Measurements from ENCODE around the gene RUFY2.

RUFY2 gene, protein sequence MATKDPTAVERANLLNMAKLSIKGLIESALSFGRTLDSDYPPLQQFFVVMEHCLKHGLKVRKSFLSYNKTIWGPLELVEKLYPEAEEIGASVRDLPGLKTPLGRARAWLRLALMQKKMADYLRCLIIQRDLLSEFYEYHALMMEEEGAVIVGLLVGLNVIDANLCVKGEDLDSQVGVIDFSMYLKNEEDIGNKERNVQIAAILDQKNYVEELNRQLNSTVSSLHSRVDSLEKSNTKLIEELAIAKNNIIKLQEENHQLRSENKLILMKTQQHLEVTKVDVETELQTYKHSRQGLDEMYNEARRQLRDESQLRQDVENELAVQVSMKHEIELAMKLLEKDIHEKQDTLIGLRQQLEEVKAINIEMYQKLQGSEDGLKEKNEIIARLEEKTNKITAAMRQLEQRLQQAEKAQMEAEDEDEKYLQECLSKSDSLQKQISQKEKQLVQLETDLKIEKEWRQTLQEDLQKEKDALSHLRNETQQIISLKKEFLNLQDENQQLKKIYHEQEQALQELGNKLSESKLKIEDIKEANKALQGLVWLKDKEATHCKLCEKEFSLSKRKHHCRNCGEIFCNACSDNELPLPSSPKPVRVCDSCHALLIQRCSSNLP

DNA sequence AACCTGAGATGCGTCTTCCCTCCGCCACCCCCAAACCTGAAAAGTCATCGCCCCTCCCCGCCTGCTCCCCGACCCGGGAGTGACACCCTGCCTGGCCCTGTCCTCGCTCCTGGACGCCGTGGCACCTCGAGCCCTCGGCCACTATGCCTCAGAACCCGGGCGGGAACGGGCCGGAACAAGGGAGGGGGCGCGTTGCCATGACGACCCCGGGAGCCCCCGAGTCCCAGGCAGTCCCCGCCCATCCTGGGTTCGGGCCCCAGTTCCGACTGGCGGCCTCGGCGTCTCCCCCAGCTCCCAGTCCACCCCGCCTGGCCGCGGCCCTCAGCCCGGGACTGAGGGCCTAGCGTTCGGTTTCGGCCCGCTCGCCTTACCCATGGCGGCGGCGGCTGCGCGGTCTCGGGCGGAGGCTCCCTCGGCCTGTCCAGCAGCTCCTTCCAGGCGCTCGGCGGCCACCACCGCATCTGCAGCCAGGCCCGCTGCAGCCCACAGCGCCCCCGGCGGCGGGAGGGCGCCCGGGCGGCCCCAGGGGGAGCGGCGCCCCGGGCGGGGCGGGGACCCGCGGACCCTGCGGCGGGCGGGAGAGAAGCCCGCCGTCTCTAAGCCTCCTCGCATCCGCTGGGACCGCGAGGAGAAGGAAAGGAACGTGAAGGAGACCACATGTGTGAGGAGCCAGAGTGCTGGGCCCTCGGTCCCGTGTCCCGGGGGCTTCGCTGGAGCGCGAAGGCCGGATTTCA is at the start of gene RUFY2:
TSS of gene RUFY2 (minus strand) at position 463 of the 734 bp plus-strand sequence. CDS start at position 375, 88 bp downstream.
- DNase-seq (ENCODE audit: low read depth in 2 of 2), result peak; percentile 40 to 60

GRCh38 chr10:68449698-68450097 is 42.6 kb upstream of the RUFY2 start:
- peak; percentile 34 to 36 for DNase-seq (ENCODE audit: low read depth in 2 of 2)

DNA sequence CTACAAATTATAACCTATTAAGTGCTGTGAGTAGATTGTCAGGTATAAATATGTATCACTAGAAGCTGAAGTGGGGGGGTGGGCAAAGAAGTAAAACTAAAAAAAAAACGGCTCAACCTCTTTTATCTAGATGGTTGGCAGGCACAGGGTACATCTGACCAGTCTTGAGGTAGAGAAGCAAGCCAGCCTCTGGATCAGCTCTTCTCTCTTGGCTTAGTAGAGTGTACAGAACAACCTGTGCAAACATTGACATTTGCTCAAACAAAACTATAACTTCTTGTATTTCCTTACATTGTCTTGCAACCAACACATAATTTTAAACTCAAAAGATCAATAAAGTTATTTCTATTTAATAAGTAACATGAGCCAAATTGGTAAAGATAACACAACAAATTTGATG is 39.1 kb upstream of the RUFY2 start:
- DNase-seq (ENCODE audit: low read depth in 2 of 2), result no peak

DNA sequence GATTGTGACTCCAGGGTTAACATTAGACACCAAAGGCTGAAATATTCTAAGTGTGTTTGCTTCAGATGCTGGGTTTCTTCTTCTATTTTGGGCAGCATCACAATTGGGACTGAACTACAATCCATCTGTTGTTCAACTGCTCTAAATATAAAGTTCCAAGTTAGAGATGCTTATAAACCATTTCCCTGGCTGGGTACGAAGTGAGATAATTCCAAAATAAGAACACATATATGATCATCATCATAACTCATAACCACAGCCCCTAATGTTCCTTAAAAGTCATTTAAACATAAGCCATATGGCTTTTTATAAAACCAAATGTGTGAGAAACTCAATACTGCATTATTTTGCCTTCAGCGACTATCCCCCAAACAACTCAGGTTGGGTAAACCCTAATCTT is 35.9 kb upstream of the RUFY2 start:
- no peak for DNase-seq (ENCODE audit: low read depth in 2 of 2)

GRCh38 chr10:68440898-68441297 is 33.8 kb upstream of the RUFY2 start:
- no peak for DNase-seq (ENCODE audit: low read depth in 2 of 2)

- no peak for DNase-seq (ENCODE audit: low read depth in 2 of 2)
Observed at GRCh38 chr10:68435803-68436202, 28.7 kb upstream of the RUFY2 start.

- no peak for DNase-seq (ENCODE audit: low read depth in 2 of 2)
Observed at GRCh38 chr10:68434657-68435056, 27.6 kb upstream of the RUFY2 start.

DNA sequence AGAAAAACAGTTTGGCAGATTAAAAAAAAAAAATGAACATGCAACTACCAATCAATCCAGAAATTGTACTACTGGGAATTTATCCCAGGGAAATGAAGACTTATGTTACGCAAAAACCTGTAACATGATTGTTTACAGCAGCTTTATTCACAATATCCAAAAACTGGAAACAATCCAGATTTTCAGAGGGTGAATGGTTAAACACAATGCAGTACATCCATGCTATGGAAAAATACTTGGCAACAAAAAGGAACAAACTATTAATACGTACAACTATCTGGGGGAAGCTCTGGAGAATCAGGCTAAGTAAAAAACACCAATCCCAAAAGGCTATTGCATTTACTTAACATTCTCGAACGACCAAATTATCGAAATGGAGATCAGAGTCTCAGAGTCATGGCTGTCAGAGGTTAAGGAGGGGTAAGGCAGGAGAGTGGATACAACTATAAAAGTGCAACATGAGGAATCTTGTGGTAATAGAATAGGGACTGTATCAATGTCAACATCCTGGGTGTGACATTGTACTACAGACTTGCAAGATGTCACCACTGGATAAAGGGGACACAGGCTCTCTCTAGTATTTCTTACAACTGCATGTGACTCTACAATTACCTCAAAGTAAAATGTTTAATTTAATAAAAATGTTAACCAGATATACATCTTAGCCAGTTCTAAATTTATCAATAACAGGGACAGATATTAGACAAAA is 21.5 kb upstream of the RUFY2 start:
- DNase-seq (ENCODE audit: low read depth in 2 of 2), result no peak

DNA sequence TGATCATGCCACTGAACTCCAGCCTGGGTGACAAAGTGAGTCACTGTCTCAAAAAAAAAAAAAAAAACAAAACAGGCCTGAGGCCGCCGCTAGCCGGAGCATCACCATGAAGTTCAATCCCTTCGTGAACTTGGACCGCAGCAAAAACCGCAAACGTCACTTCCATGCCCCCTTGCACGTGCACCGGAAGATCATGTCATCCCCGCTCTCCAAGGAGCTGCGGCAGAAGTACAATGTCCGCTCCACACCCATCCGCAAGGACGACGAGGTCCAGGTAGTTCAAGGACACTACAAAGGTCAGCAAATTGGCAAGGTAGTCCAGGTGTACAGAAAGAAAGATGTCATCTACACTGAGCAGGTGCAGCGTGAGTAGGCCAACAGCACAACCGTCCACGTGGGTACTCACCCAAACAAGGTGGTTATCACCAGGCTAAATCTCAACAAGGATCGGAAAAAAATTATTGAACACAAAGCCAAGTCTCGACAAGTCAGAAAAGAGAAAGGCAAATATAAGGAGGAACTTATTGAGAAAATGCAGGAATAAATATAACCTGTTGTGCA is 17.5 kb upstream of the RUFY2 start:
- no peak for DNase-seq (ENCODE audit: low read depth in 2 of 2)

GRCh38 chr10:68423522-68423921 is 16.4 kb upstream of the RUFY2 start:
- DNase-seq (ENCODE audit: low read depth in 2 of 2), result no peak

DNA sequence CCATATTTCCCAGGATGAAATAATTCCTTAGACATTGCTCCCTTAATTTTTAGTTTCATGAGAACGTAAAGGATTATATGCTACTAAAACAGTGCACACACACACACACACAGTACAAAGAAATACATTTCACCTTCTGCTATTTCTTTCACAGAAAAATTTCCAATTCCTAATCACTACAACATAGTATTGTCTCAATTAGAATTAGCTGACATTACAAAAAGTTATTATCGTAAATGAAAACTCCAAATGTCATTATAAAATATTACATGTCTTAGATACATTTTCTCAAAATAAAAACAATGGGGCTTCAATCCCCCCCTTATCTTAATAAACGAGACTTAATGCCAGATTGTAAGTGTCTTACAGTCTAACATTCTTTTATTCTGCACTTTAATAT is 12.3 kb upstream of the RUFY2 start:
- DNase-seq (ENCODE audit: low read depth in 2 of 2), result no peak

- no peak for DNase-seq (ENCODE audit: low read depth in 2 of 2)
Observed at GRCh38 chr10:68408898-68409518, 1.9 kb upstream of the RUFY2 start.

DNA sequence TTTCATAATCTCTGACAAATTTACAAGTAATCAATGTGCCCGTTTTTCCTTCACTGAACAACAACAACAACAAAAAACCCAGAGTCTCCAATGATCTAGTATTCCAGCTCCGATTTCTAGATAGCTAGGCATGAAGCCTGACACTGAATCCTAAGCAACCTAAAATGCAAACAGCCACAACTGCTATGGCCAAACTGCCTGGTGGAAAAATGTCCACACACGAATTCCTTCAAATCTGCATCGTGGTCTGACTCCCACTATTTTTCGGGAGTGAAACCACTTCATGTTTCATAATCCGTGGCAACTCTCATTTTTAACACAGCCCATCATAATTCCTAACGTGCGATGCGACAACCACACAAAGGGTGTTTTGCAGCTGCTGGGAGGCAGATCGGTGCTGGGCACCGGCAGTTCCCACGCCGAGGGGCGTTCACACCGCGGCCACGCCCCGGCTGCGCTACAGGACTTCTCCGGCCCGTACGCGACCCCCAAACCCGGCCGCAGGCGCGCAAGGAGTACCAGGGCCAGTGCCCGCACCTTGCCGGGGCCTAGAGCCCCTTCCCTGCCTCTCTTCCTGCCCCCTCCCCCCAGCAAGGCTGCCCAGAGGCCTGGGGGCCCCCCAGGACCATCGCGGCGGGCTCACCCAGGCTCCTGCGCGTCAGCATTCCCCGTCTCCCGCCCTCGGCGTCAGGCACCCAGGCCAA is 814 bp downstream of the RUFY2 start:
- DNase-seq (ENCODE audit: low read depth in 2 of 2), result peak; percentile 15

GRCh38 chr10:68403701-68404100 is 3.4 kb downstream of the RUFY2 start:
- DNase-seq (ENCODE audit: low read depth in 2 of 2), result no peak

DNA sequence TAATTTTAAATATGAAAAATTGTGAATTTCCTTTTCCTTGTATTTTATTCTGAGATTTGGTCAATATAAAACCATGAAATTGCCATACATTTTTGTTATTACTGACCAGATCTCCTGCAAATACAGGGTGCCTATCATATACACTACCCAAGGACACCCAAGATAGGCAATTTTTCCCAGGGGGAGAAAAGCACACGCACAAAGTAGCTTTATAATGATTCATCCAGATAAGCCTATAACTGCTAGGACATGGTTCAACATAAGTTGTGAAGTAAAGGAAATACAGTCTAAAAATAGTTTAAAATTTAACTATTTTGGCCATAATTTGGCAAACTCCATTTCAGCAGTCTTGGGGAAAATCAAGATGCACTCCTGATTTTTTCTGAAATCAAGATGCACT is 4.8 kb downstream of the RUFY2 start:
- DNase-seq (ENCODE audit: low read depth in 2 of 2), result no peak

DNA sequence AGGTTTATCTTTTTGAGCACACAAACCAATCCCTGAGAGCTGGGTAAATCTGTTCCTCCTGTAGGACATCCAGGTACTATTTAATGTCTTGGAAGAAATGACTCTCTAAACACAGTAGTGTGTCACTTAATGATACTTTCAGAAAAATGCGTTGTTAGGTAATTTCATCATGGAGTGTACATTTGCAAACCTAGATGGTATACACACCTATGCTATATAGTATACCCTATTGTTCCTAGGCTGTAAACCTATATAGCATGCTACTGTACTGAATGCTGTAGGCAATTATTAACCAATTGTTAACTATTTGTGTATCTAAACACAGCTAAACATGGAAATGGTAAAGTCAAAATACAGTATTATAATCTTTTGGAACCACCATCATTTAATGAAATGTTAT is 10.1 kb downstream of the RUFY2 start:
- no peak for DNase-seq (ENCODE audit: low read depth in 2 of 2)

DNA sequence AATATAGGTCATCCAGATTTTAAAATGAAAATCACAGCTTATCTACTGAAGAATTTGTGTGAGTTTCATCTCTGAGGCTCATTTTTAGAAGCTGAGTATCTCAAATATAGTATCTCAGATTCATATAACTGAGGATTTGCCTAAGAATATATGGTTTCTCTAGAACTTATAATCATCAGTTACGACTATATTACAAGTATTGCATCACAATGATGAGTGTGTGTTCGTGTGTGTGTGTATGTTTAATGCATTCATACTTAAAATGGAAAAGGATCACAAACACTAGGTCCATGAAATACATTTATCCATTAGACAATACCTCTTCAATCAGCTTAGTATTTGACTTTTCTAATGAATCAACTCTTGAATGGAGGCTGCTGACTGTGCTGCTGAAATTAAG is 21.3 kb downstream of the RUFY2 start:
- DNase-seq (ENCODE audit: low read depth in 2 of 2), result no peak

- no peak for DNase-seq (ENCODE audit: low read depth in 2 of 2)
Observed at GRCh38 chr10:68371604-68372003, 35.5 kb downstream of the RUFY2 start.

- no peak for DNase-seq (ENCODE audit: low read depth in 2 of 2)
Observed at GRCh38 chr10:68367121-68367520, 40.0 kb downstream of the RUFY2 start.

GRCh38 chr10:68366600-68366999 is 40.5 kb downstream of the RUFY2 start:
- no peak for DNase-seq (ENCODE audit: low read depth in 2 of 2)

GRCh38 chr10:68365611-68366010 is 41.5 kb downstream of the RUFY2 start:
- no peak for DNase-seq (ENCODE audit: low read depth in 2 of 2)

Measured in fibroblast of skin of left biceps (primary cell).